ENCODE results near the gene CACNG7.

DNA sequence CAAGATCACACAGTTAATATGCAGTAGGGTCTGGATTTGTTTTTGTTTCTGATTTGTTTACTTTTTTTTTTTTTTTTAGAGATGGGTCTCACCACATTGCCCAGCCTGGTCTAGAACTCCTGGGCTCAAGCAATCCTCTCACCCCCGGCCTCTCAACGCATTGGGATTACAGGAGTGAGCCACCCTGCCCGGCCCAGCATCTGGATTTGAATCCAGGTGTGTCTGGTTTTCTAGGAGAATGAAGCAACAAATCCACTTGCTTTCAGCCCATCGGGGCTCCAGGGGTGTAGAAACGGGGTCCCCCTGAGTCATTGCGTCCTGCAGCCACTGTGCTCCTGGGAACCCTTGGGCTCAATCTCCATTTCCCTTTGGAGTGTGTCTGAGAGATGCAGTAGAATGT lies 60.3 kb downstream of the CACNG7 start:
- TF ChIP-seq CTCF (conservative IDR thresholded peaks at IDR 0.05; ENCODE audit: low read length) (no peak), EZH2phosphoT487 (IDR thresholded peaks at IDR 0.05; ENCODE audit: borderline replicate concordance, low read depth, low read length) (no peak)

All from OCI-LY7 (cell line).